ENCODE results near the gene HMOX1. TPM values are rescaled to one million over a fixed set of nuclear protein-coding genes. Genes with fewer than 3 reads are reported as not detected.

HMOX1 gene
- total and polyA plus RNA-seq, 2 of the 8 experiments (the other 6 are each of a cell fraction or from before 2014, with no cell fraction given), result 25.0 to 41.6 TPM

GRCh38 chr22:35348026-35348590, 32.8 kb upstream of the HMOX1 start (continued):
- no peak for TF ChIP-seq FOSL1 (IDR thresholded peaks at IDR 0.05; ENCODE audit: insufficient read depth, low read depth, low read length)
- no peak for TF ChIP-seq CREB1 (IDR thresholded peaks at IDR 0.05)
- TF ChIP-seq BACH1 (IDR thresholded peaks at IDR 0.05; ENCODE audit: low read length), result no peak
